ENCODE data around the gene TCERG1. TPM values are rescaled to one million over a fixed set of nuclear protein-coding genes. Genes with fewer than 3 reads are reported as not detected.

The TCERG1 gene
- total RNA-seq, 4 donors from 2014 or later = 18.0 to 53.9 (median 41.8) TPM

GRCh38 chr5:146475906-146476305, 28.8 kb downstream of the TCERG1 start:
- TF ChIP-seq CTCF (IDR thresholded peaks at IDR 0.05 in 4 of 5, conservative IDR thresholded peaks at IDR 0.05 in 1 of 5) (no peak), POLR2A (IDR thresholded peaks at IDR 0.05) (no peak)

GRCh38 chr5:146482775-146483174, 35.6 kb downstream of the TCERG1 start:
- no peak for TF ChIP-seq POLR2A (IDR thresholded peaks at IDR 0.05)
- no peak for TF ChIP-seq CTCF (IDR thresholded peaks at IDR 0.05 in 4 of 5, conservative IDR thresholded peaks at IDR 0.05 in 1 of 5)
- intact Hi-C loops (cut with DNase I; ENCODE audit: low total_unique reads) = no loop called here
- Histone ChIP-seq H3K36me3 (peaks cover 2 to 54% of the 10 kb centered on the region in 2 donors), H3K4me3 (no peak overlapping the region), H3K27ac (no peak overlapping the region), H3K9me3 (no peaks in the 10 kb centered on the region), H3K4me1 (no peaks in the 10 kb centered on the region), H3K27me3 (no peaks in the 10 kb centered on the region)
- in situ Hi-C loops (cut with MboI; ENCODE audit: low sequenced_read_pairs in 4 of 4) = no loop called here
- no peak for DNase-seq
- no peak for ATAC-seq

More at GRCh38 chr5:146475906-146476305, 28.8 kb downstream of the TCERG1 start:
- Histone ChIP-seq H3K27ac (no peak overlapping the region), H3K4me1 (no peaks in the 10 kb centered on the region), H3K27me3 (no peaks in the 10 kb centered on the region), H3K4me3 (no peak overlapping the region), H3K9me3 (no peaks in the 10 kb centered on the region), H3K36me3 (peaks cover 0 to 52% of the 10 kb centered on the region in 2 donors)
- intact Hi-C loops (cut with DNase I; ENCODE audit: low total_unique reads) = no loop called here
- in situ Hi-C loops (cut with MboI; ENCODE audit: low sequenced_read_pairs in 4 of 4) = no loop called here
- DNase-seq (no peak), ATAC-seq (no peak)

- no peak overlapping the region for H3K27ac ChIP-seq
- TF ChIP-seq POLR2A (IDR thresholded peaks at IDR 0.05) (no peak), CTCF (IDR thresholded peaks at IDR 0.05 in 4 of 5, conservative IDR thresholded peaks at IDR 0.05 in 1 of 5) (no peak)
- H3K36me3 ChIP-seq = peaks cover 2 to 61% of the 10 kb centered on the region in 2 donors
- DNase-seq (no peak), ATAC-seq (no peak)
- intact Hi-C loops (cut with DNase I; ENCODE audit: low total_unique reads) = no loop called here
- no peaks in the 10 kb centered on the region for H3K4me1 ChIP-seq
- no peaks in the 10 kb centered on the region for H3K27me3 ChIP-seq
- H3K9me3 ChIP-seq = no peaks in the 10 kb centered on the region
- H3K4me3 ChIP-seq = no peak overlapping the region
- in situ Hi-C loops (cut with MboI; ENCODE audit: low sequenced_read_pairs in 4 of 4) = no loop called here
Measured at GRCh38 chr5:146484714-146485391, 37.7 kb downstream of the TCERG1 start.

- no peak for ATAC-seq
- H3K36me3 ChIP-seq = peaks cover 0 to 28% of the 10 kb centered on the region in 2 donors
Measured at GRCh38 chr5:146490089-146490843, 43.1 kb downstream of the TCERG1 start.

More at GRCh38 chr5:146490089-146490843, 43.1 kb downstream of the TCERG1 start:
- H3K27me3 ChIP-seq = no peaks in the 10 kb centered on the region
- no peak for TF ChIP-seq CTCF (IDR thresholded peaks at IDR 0.05 in 4 of 5, conservative IDR thresholded peaks at IDR 0.05 in 1 of 5)
- no peak for TF ChIP-seq POLR2A (IDR thresholded peaks at IDR 0.05)
- H3K4me1 ChIP-seq = no peaks in the 10 kb centered on the region
- no peaks in the 10 kb centered on the region for H3K9me3 ChIP-seq
- intact Hi-C loops (cut with DNase I; ENCODE audit: low total_unique reads) = no loop called here
- no peak overlapping the region for H3K4me3 ChIP-seq
- DNase-seq = no peak
- in situ Hi-C loops (cut with MboI; ENCODE audit: low sequenced_read_pairs in 4 of 4) = no loop called here
- H3K27ac ChIP-seq = no peak overlapping the region
